Calu3 (cell line): ENCODE data around the gene PGA4. TPM values are rescaled to one million over a fixed set of nuclear protein-coding genes. Genes with fewer than 3 reads are reported as not detected.
"Not testable (repeated sequence)": the region's sequence is repeated elsewhere in the genome, so short reads cannot be mapped to it uniquely, and the experiment has no call there.

ENCODE experiments used
- BruUV-seq: library from RNA; stranded (reverse); fragments of 400-500 nt; replicated peaks from 2 replicates; lab custom pipeline; 2021; lab: Mats Ljungman, UMichigan
- CTCF ChIA-PET: fragments of 300-600 bp; sonication (Branson Sonifier 250); formaldehyde crosslinking; loops from one replicate; lab custom pipeline; 2022; ENCODE audit warnings: antibody characterized with exemption; lab: Charles Lee
- DNase-seq: peaks from one replicate; pipeline ENCODE4 v3.0.0; 2022
- H3K27ac Mint-ChIP-seq: one replicate; pipeline ENCODE4 v1.8.0; 2022; ENCODE audit warnings: mixed read lengths; ENCODE audit not compliant: unreplicated experiment
- H3K27me3 Mint-ChIP-seq: one replicate; pipeline ENCODE4 v1.8.0; 2022; ENCODE audit warnings: mixed read lengths; ENCODE audit not compliant: unreplicated experiment
- H3K36me3 Mint-ChIP-seq: one replicate; pipeline ENCODE4 v1.8.0; 2022; ENCODE audit warnings: mild to moderate bottlenecking, moderate library complexity, mixed read lengths; ENCODE audit not compliant: insufficient read depth, unreplicated experiment
- H3K4me1 Mint-ChIP-seq: one replicate; pipeline ENCODE4 v1.8.0; 2022; ENCODE audit warnings: mild to moderate bottlenecking, low read depth, mixed read lengths; ENCODE audit not compliant: unreplicated experiment
- H3K4me3 Mint-ChIP-seq: one replicate; pipeline ENCODE4 v1.8.0; 2022; ENCODE audit warnings: mild to moderate bottlenecking, low read depth, moderate library complexity, mixed read lengths; ENCODE audit not compliant: unreplicated experiment
- H3K9me3 Mint-ChIP-seq: one replicate; pipeline ENCODE4 v1.8.0; 2022; ENCODE audit warnings: low read depth, mixed read lengths; ENCODE audit not compliant: unreplicated experiment
- CTCF ChIP-seq: fragments of 200-600 bp; IDR thresholded peaks from one replicate; pipeline ENCODE4 v1.8.0; 2022; ENCODE audit warnings: antibody characterized with exemption; ENCODE audit not compliant: unreplicated experiment
- intact Hi-C: fragments of 100-400 bp; cut with micrococcal nuclease; formaldehyde crosslinking; loops from one replicate; pipeline ENCODE4 v1.10.0; 2022; ENCODE audit not compliant: unreplicated experiment
- total RNA-seq: library from RNA; stranded (reverse); gene quantifications from 2 replicates; pipeline ENCODE4 v1.2.3, GENCODE V29; 2022

Gene PGA4
- total RNA-seq, 1 experiment from 2014 or later = not detected

- H3K4me3 Mint-ChIP-seq = no peak overlapping the region
- no peaks in the 10 kb centered on the region for H3K4me1 Mint-ChIP-seq
- intact Hi-C loops = no loop called here
- no peaks in the 10 kb centered on the region for H3K9me3 Mint-ChIP-seq
- no TSS peak for BruUV-seq
- CTCF ChIA-PET = no interaction called here
- TF ChIP-seq CTCF = no peak
- no peak for DNase-seq
- no peak overlapping the region for H3K27ac Mint-ChIP-seq
- H3K36me3 Mint-ChIP-seq = no peaks in the 10 kb centered on the region
- H3K27me3 Mint-ChIP-seq = peaks cover 100% of the 10 kb centered on the region
Observed at GRCh38 chr11:61198948-61199523, 23.1 kb upstream of the PGA4 start.

GRCh38 chr11:61201476-61201875 lies 20.7 kb upstream of the PGA4 start:
- H3K27me3 Mint-ChIP-seq = peaks cover 94% of the 10 kb centered on the region
- BruUV-seq = no TSS peak
- H3K9me3 Mint-ChIP-seq = no peaks in the 10 kb centered on the region
- no peak for TF ChIP-seq CTCF
- no peaks in the 10 kb centered on the region for H3K36me3 Mint-ChIP-seq
- intact Hi-C loops = no loop called here
- CTCF ChIA-PET = no interaction called here
- no peak overlapping the region for H3K27ac Mint-ChIP-seq
- H3K4me3 Mint-ChIP-seq = no peak overlapping the region
- no peaks in the 10 kb centered on the region for H3K4me1 Mint-ChIP-seq
- no peak for DNase-seq

GRCh38 chr11:61202950-61203746 lies 19.0 kb upstream of the PGA4 start, which contains the start of gene PGA3:
PGA3 (plus strand) TSS chr11:61203515; CDS start chr11:61203565, 50 bp downstream.
- H3K27ac Mint-ChIP-seq, intact Hi-C loops, H3K36me3 Mint-ChIP-seq, H3K9me3 Mint-ChIP-seq, H3K4me1 Mint-ChIP-seq, DNase-seq, BruUV-seq, H3K4me3 Mint-ChIP-seq: not testable (repeated sequence)
- CTCF ChIA-PET = interaction anchor here (0.6 kb wide), 1 partner anchor 9 kb away, joined by 4 read pairs; no protein-coding TSS in a partner anchor
- peaks cover 78% of the 10 kb centered on the region for H3K27me3 Mint-ChIP-seq

GRCh38 chr11:61203873-61204272 lies 18.3 kb upstream of the PGA4 start:
- CTCF ChIA-PET = interaction anchor here (0.6 kb wide), 1 partner anchor 10 kb away, joined by 4 read pairs; no protein-coding TSS in a partner anchor
- DNase-seq, H3K9me3 Mint-ChIP-seq, intact Hi-C loops, H3K4me3 Mint-ChIP-seq, H3K27ac Mint-ChIP-seq, H3K4me1 Mint-ChIP-seq, BruUV-seq, H3K36me3 Mint-ChIP-seq: not testable (repeated sequence)
- peaks cover 70% of the 10 kb centered on the region for H3K27me3 Mint-ChIP-seq

GRCh38 chr11:61204502-61205059 lies 17.6 kb upstream of the PGA4 start:
- peaks cover 63% of the 10 kb centered on the region for H3K27me3 Mint-ChIP-seq
- H3K9me3 Mint-ChIP-seq, CTCF ChIA-PET, intact Hi-C loops, H3K4me1 Mint-ChIP-seq, H3K36me3 Mint-ChIP-seq, DNase-seq, H3K27ac Mint-ChIP-seq, H3K4me3 Mint-ChIP-seq, BruUV-seq: not testable (repeated sequence)

GRCh38 chr11:61207636-61208310 lies 14.4 kb upstream of the PGA4 start:
- H3K4me3 Mint-ChIP-seq, BruUV-seq, H3K4me1 Mint-ChIP-seq, CTCF ChIA-PET, DNase-seq, intact Hi-C loops, H3K27ac Mint-ChIP-seq, H3K9me3 Mint-ChIP-seq, H3K36me3 Mint-ChIP-seq: not testable (repeated sequence)
- peaks cover 31% of the 10 kb centered on the region for H3K27me3 Mint-ChIP-seq

- H3K27ac Mint-ChIP-seq, H3K36me3 Mint-ChIP-seq, H3K4me1 Mint-ChIP-seq, H3K4me3 Mint-ChIP-seq, H3K27me3 Mint-ChIP-seq, H3K9me3 Mint-ChIP-seq, BruUV-seq, DNase-seq, intact Hi-C loops, CTCF ChIA-PET: not testable (repeated sequence)
Observed at GRCh38 chr11:61210629-61211028, 11.5 kb upstream of the PGA4 start.
